Pancreas (tissue), 10 donors: Measurements from ENCODE around the gene MYL12B. TPM values are rescaled to one million over a fixed set of nuclear protein-coding genes. Genes with fewer than 3 reads are reported as not detected.
"Not testable (repeated sequence)": the region's sequence is repeated elsewhere in the genome, so short reads cannot be mapped to it uniquely, and the experiment has no call there.

Experiments used
- ATAC-seq, 4 donors: fragments of 200-7000 bp; cut with Tn5 transposase; one replicate each; pipeline versions ENCODE4 v1.8.0 to v1.9.1; 2020; ENCODE audit warnings: mild to moderate bottlenecking in 4 of 4, moderate library complexity in 4 of 4
- DNase-seq, 6 donors: peaks; one replicate each; pipeline ENCODE4 v3.0.0-alpha.2; 2020
- FAIRE-seq: peaks from 2 replicates; lab custom pipeline; 2012; peaks lifted over from hg19 to GRCh38; lab: Jason Lieb, UNC
- H3K27ac ChIP-seq, 4 donors: fragments of 200-600 bp; sonication (generic); 1 replicate in 3 of 4; 2 replicates in 1 of 4; pipeline versions ENCODE4 v1.5.0 to v1.8.0; 2020
- H3K27me3 ChIP-seq, 4 donors: fragments of 200-600 bp; one replicate each; pipeline ENCODE4 v1.8.0; 2021
- H3K36me3 ChIP-seq, 3 donors: fragments of 200-600 bp; sonication (generic) in 1 of 3; one replicate each; pipeline versions ENCODE4 v1.5.0 to v1.8.0; 2020 to 2021
- H3K4me1 ChIP-seq, 3 donors: fragments of 200-600 bp; one replicate each; pipeline ENCODE4 v1.8.0; 2021
- H3K4me3 ChIP-seq, 4 donors: fragments of 200-600 bp; sonication (generic) in 2 of 4; one replicate each; pipeline versions ENCODE4 v1.5.0 to v1.8.0; 2020 to 2021
- H3K9me3 ChIP-seq, 4 donors: fragments of 200-600 bp; one replicate each; pipeline ENCODE4 v1.8.0; 2021
- CTCF ChIP-seq, 4 donors: fragments of 200-600 bp; sonication (generic) in 3 of 4; IDR thresholded peaks; one replicate each; pipeline versions ENCODE4 v1.5.0 to v1.8.0; 2021; ENCODE audit warnings: antibody characterized with exemption in 4 of 4
- WGBS, 2 donors: extraction: QIAGEN DNeasy Blood & Tissue Kit; methylation state at CpG; one replicate each; pipeline ENCODE4 v1.1.7; 2013; 5-methylcytosine and 5-hydroxymethylcytosine counted together
- intact Hi-C, 3 donors: fragments of 100-400 bp; cut with DNase I; formaldehyde crosslinking; loops; one replicate each; pipeline versions ENCODE4 v1.11.1 to v1.14.2; 2022
- polyA plus RNA-seq, 2 donors: library from polyadenylated mRNA; stranded (reverse); fragments of 200-250 nt; gene quantifications; one replicate each; pipeline ENCODE4 v1.2.3, GENCODE V29; 2013
- total RNA-seq, 6 donors: library from RNA; stranded (reverse); fragmentation: NEBNext Ultra II Directional in 4 of 6; extraction: Animal tissue kit (Norgen Biotek cat#: 25700) in 4 of 6; gene quantifications; one replicate each; pipeline versions ENCODE4 v1.2.1 to v1.2.4, GENCODE V29; 2021 to 2023
- donor health status: healthy with polysubstance abuse.
- donor health status: DM: no; HTN: no; CAD: no; lungs with moderate emphysema.
- donor health status: DM: no; HTN: no; CAD: no.
- donor health status: control.
- donor health status: control.
- donor health status: Bipolar disorder and iron deficiency.
- donor health status: DM: yes; HTN: yes; CAD: no.
- donor health status: DM: no; HTN: no; CAD: no.
- donor health status: DM: no; HTN: no; CAD: no.
- donor health status: DM: yes; HTN: yes; CAD: no.

Gene MYL12B
- total and polyA plus RNA-seq, 8 donors: 63.0 to 208 (median 119) TPM

- 33 to 35% methylated on average over 9 of the region's 9 CpGs for WGBS, 2 donors
- DNase-seq (no peak), ATAC-seq (peak; percentile 34 to 71 (median 56)), FAIRE-seq (no peak)
- Histone ChIP-seq H3K27me3 (no peaks in the 10 kb centered on the region), H3K27ac (peak within 1 kb of the TSS; percentile 46 to 96 (median 72)), H3K4me3 (peak within 1 kb of the TSS in 3 of 4 donors; percentile 7 to 44 (median 33)), H3K4me1 (peaks cover 14 to 32% (median 29%) of the 10 kb centered on the region in 3 donors), H3K9me3 (no peaks in the 10 kb centered on the region), H3K36me3 (no peaks in the 10 kb centered on the region)
- intact Hi-C loops: no loop called here
- TF ChIP-seq CTCF (IDR thresholded peaks at IDR 0.05): no peak
Measured at GRCh38 chr18:3219631-3220335, 42.1 kb upstream of the MYL12B start, which contains the start of gene MYOM1. MYOM1 (minus strand) TSS chr18:3219968; CDS start chr18:3215223, 4,745 bp downstream.

DNA sequence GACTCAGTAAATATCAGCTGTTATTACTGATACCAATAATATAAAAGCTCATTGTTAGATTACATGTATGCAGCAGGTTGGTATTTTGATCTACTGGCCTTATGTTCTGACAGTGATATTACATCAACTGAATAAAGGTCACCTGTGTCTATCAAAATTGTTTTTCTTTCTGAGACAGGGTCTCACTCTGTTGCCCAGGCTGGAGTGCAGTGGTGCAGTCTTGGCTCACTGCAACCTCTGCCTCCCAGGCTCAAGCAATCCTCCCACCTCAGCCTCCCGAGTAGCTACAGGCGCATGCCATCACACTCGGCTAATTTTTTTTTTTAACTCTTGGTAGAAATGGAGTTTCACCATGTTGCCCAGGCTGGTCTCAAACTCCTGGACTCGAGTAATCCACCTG, 41.1 kb upstream of the MYL12B start:
- peak overlapping the region in 2 of 4 donors; percentile 88 to 96 for H3K27ac ChIP-seq
- FAIRE-seq: not testable (repeated sequence)
- 86 to 91% methylated on average over 4 of the region's 4 CpGs for WGBS, 2 donors

GRCh38 chr18:3221496-3221895, 40.4 kb upstream of the MYL12B start:
- no peaks in the 10 kb centered on the region for H3K36me3 ChIP-seq
- no peaks in the 10 kb centered on the region for H3K9me3 ChIP-seq
- ATAC-seq (no peak), DNase-seq (no peak), FAIRE-seq (no peak)
- H3K27me3 ChIP-seq: no peaks in the 10 kb centered on the region
- H3K4me3 ChIP-seq: no peak overlapping the region
- H3K4me1 ChIP-seq: peaks cover 14 to 42% (median 33%) of the 10 kb centered on the region in 3 donors
- intact Hi-C loops: no loop called here
- no peak for TF ChIP-seq CTCF (IDR thresholded peaks at IDR 0.05)
- no peak overlapping the region for H3K27ac ChIP-seq
- 90 to 93% methylated on average over 6 of the region's 6 CpGs for WGBS, 2 donors

More for the DNA sequence above, 41.1 kb upstream of the MYL12B start:
- H3K4me3 ChIP-seq, H3K27me3 ChIP-seq, intact Hi-C loops, H3K36me3 ChIP-seq, ATAC-seq, H3K9me3 ChIP-seq, DNase-seq: not testable (repeated sequence)
- H3K4me1 ChIP-seq: peaks cover 14 to 42% (median 30%) of the 10 kb centered on the region in 3 donors

GRCh38 chr18:3223356-3223755, 38.6 kb upstream of the MYL12B start:
- Histone ChIP-seq H3K27me3 (no peaks in the 10 kb centered on the region), H3K4me3 (no peak overlapping the region), H3K36me3 (no peaks in the 10 kb centered on the region), H3K27ac (peak overlapping the region in 2 of 4 donors; percentile 52 to 62), H3K9me3 (no peaks in the 10 kb centered on the region), H3K4me1 (peaks cover 9 to 34% (median 24%) of the 10 kb centered on the region in 3 donors)
- 51 to 74% methylated on average over 1 of the region's 1 CpG for WGBS, 2 donors
- DNase-seq (no peak), ATAC-seq (peak in 1 of 4 donors; percentile 17), FAIRE-seq (no peak)
- intact Hi-C loops: no loop called here
- TF ChIP-seq CTCF (IDR thresholded peaks at IDR 0.05): no peak

DNA sequence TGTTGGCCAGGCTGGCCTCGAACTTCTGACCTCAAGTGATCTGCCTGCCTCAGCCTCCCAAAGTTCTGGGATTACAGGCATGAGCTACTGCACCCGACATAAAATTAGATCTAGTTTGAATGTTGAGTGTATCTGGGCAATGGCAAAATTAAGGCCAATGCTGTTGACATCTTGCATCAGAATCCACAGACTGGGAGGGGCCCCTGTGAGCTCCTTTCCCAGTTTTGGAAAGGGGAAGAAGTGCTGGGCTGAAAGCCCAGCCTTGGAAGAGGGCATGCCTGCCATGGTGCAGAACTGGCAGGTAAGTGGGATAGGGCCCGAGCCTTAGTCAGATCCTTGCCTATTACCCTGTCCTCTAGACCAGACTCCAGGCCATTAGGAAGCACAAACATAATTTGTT, 37.7 kb upstream of the MYL12B start:
- Histone ChIP-seq H3K27ac (peak overlapping the region in 3 of 4 donors; percentile 36 to 62 (median 52)), H3K27me3 (no peaks in the 10 kb centered on the region), H3K9me3 (no peaks in the 10 kb centered on the region), H3K4me1 (peaks cover 9 to 30% (median 19%) of the 10 kb centered on the region in 3 donors), H3K4me3 (no peak overlapping the region), H3K36me3 (no peaks in the 10 kb centered on the region)
- ATAC-seq: no peak
- WGBS, 2 donors: 75% methylated on average over 3 of the region's 3 CpGs
- no peak for TF ChIP-seq CTCF (IDR thresholded peaks at IDR 0.05)
- intact Hi-C loops: no loop called here
- FAIRE-seq: no peak
- DNase-seq: no peak
